Left renal pelvis (tissue), 4 donors: ENCODE results near the gene ALK. TPM values are rescaled to one million over a fixed set of nuclear protein-coding genes. Genes with fewer than 3 reads are reported as not detected.

ENCODE experiments used
- DNase-seq, 4 donors: peaks; one replicate each; pipeline ENCODE4 v3.0.0-alpha.2; 2013; ENCODE audit warnings: low read depth in 4 of 4, low spot score in 3 of 4
- polyA plus RNA-seq, 4 donors: library from polyadenylated mRNA; unstranded; fragments of 120-200 nt; gene quantifications; one replicate each; pipeline ENCODE4 v1.2.1, GENCODE V29; 2013; ENCODE audit not compliant: insufficient read length in 4 of 4

The ALK gene
- polyA plus RNA-seq, 4 donors, result 0.30 to 1.4 (median 0.54) TPM

GRCh38 chr2:29587402-29588190, 333.8 kb downstream of the ALK start:
- no peak for DNase-seq

- DNase-seq, result no peak
Observed at GRCh38 chr2:29586919-29587318, 334.5 kb downstream of the ALK start.

DNA sequence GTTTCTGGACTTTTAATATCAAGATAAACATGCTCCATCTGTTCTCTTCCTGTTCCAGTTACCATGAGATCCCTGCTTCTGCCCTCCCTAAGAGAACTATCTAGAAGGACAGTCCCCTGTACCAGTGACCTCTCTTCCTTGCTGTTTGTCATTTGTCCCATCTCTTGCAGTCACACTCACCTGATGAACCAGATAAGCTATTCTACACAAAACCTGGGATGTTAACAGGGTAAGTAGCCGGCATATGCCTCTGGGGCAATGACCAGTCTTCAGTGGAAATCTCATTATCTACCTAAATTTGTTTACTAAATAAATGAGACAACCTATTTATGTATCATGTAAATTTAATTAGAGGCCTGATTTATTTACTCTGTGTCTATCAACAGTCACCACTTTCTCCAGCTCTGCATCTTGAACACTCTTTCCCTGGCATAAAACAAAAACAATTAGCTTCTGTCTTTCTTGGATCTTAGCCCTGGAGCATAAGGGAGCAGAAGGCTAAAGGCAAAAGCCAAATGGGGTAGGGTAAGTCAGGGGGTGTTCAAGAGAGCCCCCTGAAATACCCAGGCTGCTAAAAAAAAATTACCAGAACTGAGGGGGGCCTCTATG, 337.7 kb downstream of the ALK start:
- DNase-seq, result no peak

DNA sequence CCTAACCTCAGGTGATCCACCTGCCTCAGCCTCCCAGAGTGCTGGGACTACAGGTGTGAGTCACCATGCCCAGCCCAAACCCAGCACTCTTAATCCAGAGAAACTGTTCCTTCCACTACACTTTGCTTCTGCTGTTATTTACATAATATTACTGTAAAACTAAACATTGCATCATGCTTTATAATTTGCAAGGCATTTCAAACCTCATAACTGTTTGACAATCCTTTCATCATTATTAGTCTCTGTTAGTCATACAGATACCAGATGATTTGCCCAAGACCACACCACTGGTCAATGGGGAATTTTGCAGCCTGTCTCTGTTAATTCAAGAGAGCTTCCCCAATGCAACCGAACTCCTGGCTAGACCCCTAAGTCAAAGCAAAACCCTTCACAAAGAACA, 338.3 kb downstream of the ALK start:
- no peak for DNase-seq

DNA sequence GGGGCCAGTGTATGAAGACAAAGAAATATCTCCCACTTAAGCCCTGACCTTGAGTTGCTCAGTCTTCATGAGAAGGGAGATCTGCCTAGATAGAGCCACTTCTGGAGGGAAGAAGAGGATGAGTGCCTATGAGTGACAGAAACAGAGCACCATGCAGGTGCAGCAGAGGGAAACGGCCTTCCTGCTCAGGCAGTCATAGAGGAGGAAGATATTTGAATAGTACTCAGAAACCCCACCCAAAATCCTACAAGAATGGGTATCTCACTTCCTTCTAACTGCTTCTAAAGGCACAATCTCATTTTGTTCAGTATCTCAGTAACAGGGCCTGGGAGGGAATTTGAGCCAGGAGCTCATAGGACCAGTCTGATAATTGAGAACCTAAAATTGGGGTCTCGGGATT, 339.3 kb downstream of the ALK start:
- DNase-seq, result no peak

DNA sequence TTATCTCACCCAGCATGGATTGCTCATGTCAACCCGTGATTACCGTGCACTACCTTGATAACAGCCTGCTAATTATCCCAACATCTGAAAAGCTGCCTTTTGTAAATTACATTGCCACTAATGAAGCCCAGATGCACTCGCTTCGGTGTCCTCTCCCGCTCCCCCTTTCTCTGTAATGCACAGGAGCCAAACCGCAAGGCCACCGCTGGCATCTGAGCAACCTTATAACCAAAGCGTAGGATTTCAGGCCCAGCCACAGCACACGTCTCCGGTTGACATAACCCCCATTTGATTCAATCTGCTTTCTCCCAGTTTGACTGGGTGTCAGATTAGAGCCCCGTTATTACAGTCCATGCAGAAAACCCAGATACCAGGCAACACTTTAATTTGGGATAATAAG, 341.2 kb downstream of the ALK start:
- no peak for DNase-seq

DNA sequence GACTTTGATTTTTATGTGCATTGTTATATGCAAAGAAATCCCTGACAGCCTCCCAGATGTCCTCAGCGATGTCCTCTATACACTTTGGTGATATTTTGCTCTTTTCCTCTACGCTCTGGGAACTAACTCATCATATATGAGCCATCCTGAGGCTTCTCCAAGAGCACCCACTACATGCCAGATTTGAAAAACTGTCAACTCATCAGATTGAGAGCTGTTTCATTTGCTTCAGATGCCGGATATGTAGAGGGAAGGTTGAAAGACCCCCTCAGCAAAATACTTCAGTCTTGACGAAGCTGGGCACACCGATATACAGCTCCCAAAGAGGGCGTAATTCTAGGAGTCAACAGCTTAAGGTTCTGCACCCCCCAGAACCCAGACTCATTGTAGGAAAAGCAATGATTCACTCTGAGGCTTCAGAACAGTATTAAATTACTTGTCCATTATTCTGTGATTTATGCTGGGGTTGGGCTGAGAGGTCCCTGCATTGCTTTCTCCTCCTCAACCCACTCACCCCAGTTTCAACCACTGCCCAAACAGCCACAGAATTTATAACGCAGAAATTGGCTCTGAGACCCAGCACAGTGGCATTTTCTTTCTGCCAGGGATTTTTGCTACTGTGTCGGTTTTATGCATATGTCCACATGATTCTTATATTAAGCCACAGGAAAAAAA, 341.8 kb downstream of the ALK start:
- no peak for DNase-seq

- no peak for DNase-seq
Observed at GRCh38 chr2:29578084-29578598, 343.2 kb downstream of the ALK start.

DNA sequence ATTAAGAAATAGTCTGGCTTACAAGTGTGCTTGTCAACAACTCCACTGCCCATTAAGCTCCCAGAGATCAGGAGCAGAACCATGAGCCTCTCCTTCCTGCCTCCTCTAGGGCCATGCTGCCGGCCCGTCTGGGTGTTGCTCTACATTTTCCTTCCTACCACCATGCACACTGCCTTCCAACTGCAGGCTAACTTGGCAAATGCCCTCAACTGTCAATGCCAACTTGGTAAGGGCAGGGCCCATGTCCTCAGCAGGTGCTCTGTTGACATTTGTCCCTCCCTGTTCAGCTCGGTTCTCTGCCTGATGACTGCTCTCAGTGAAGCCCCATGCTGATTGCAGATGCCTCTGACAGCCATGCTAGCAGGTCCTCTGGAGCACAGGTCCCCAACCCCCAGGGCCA, 345.2 kb downstream of the ALK start:
- DNase-seq, result no peak

DNA sequence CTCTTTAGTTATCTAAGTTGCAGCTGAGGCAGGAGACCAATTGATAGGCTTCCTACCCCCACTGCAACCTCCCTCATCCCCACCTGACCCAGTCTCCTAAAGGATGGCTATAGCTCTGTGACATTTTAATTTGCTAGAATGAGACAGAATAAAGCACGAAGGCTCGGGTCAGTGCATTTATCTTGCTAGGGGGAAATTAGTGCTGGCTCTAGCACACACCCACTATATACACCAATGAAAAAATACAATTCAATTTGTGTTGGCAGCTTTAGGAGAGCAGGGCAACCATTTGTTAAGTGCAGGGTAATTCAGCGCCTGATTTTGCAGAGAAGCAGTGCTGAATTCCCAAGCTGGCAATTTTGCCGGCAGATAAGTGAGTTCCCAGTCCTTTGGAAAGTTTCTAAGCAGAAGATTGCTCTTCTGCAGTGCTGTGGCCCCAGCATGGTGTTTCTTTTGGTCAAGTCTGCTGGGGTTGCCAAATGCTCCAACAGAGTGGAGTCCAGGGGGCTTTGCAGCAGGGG, 346.0 kb downstream of the ALK start:
- no peak for DNase-seq

- DNase-seq, result no peak
Observed at GRCh38 chr2:29573612-29574011, 347.8 kb downstream of the ALK start.

DNA sequence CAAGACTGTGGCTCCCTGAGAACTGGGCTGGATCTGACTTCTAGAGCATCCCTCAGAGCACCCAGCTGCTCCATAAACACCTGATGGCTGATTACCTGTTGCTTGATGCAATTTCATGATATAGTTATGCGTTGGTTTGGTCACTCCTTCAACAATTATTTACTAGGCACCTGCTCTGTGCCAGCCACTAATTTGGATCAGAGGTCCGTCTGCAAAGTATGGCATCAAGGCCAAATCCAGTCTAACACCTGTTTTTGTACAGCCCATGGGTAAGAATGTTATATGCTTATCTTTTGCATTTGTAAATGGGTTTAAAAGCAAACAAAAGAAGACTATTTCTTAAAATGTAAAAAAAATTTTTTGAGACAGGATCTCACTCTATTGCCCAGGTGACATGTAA, 348.2 kb downstream of the ALK start:
- no peak for DNase-seq

- DNase-seq, result no peak
Observed at GRCh38 chr2:29570539-29570938, 350.8 kb downstream of the ALK start.

DNA sequence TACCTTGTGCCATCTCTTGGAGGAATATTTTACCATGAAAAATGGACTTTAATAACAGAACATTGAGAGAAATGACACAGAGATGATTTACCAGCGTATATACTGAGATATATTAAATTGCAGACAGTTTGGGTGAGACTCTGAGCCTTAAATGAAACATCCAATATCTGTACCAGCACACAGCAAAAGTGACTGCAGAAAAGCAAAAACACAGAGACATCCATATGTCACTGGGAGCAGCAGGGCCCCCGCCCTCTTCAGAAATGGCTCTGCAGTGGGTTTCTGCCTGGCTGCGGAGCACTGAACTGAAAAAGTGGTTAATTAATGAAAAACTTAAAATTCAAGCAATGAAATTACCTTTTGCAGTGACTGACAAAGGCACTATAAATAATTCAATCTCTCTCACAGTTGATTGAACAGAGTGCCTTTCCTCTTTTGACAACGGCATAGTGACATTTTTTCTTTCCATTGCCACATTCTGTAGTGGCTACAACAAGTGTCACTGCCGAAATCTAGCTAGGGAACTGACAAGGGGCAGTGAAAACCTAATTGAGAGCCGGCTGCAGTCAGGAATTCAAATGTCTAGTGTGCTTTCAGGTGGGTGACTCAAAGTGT, 353.4 kb downstream of the ALK start:
- DNase-seq, result no peak

DNA sequence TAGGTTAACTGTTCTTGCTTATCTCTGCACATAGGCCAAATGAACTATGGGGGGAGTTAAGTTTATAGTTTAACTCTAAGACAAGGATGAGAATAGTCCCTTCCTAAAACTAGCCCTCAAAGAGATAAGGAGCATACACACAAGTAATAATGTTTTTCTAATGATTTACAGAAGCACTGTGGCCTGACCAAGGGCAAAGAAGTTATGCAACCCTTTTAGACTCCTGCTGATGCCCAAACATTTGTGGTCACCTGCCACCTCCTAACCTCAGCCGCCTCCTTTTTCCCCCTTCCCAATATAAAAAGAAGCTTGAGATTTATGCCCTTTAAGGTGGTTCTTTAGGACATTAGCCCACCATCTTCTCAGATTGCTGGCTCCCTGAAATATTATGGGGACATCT, 357.7 kb downstream of the ALK start:
- DNase-seq, result no peak

GRCh38 chr2:29562896-29563295, 358.5 kb downstream of the ALK start:
- DNase-seq, result no peak

GRCh38 chr2:29562319-29562718, 359.1 kb downstream of the ALK start:
- no peak for DNase-seq

DNA sequence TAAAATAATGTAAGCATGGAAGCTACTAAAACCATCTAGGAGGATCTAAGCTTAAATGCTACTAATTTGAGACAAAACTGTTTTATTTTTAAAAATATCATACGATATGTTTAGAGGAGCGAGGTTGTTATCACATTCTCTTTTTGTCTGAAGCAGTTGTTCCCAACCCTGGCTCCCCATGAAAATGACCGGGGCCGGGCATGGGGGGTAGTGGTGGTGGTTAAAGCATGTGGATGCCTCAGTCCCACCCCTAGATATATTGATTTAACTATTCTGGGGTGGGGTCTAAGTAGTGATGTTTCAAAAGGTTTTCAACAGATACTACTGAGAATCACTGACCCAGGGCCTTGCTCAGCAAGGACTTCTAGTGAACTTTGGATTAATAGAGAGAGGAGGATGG, 359.8 kb downstream of the ALK start:
- DNase-seq, result no peak

DNA sequence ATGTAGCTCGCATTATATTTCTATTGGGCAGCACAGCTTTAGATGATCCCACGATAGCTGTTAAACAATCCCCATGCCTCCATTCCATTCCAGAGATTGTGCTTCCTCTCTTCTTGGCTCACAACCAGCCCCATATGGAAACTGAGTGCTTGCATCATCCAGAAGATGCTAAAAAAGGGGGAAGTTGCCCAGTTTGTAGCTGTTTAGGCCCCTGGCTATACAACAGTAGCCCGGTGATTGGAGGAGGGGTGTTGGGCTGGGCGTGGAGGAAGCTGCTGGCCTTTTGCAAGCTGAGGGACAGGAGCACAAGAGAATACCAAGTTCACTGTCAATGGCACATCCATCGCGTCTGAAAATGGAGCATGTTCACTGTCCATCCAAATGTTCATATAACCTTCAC, 360.2 kb downstream of the ALK start:
- no peak for DNase-seq

- DNase-seq, result no peak
Observed at GRCh38 chr2:29560566-29560965, 360.8 kb downstream of the ALK start.

- DNase-seq, result no peak
Observed at GRCh38 chr2:29560030-29560429, 361.4 kb downstream of the ALK start.
